NCI-H2227 treated with DMSO at 0.1 percent for 48 hours (cell line): ENCODE data around the gene LILRB3.
A peak's percentile ranks its signal among the peaks of the same experiment; 100 is the strongest.
"Not testable (repeated sequence)": the region's sequence is repeated elsewhere in the genome, so short reads cannot be mapped to it uniquely, and the experiment has no call there.

Source experiments
- DNase-seq: peaks from one replicate; lab custom pipeline; 2025; lab: John Stamatoyannopoulos, UW

The LILRB3 gene

GRCh38 chr19:54222474-54223276 lies at the start of gene LILRB3:
LILRB3 (minus strand) TSS chr19:54223007; CDS start chr19:54222976, 31 bp downstream.
- not testable (repeated sequence) for DNase-seq

- not testable (repeated sequence) for DNase-seq
These were observed 49.4 kb upstream of the LILRB3 start for GRCh38 chr19:54272181-54272580.

- DNase-seq = not testable (repeated sequence)
These were observed 48.8 kb upstream of the LILRB3 start for GRCh38 chr19:54271587-54271986.

GRCh38 chr19:54271106-54271505 lies 48.3 kb upstream of the LILRB3 start:
- no peak for DNase-seq

GRCh38 chr19:54268936-54269335 lies 46.1 kb upstream of the LILRB3 start:
- no peak for DNase-seq

GRCh38 chr19:54266133-54266532 lies 43.3 kb upstream of the LILRB3 start:
- peak; percentile 37 for DNase-seq

- no peak for DNase-seq
These were observed 39.7 kb upstream of the LILRB3 start for GRCh38 chr19:54262470-54262869.

- no peak for DNase-seq
These were observed 39.3 kb upstream of the LILRB3 start for GRCh38 chr19:54262066-54262465.

- DNase-seq = no peak
These were observed 34.3 kb upstream of the LILRB3 start, which contains the start of gene LILRB5 for GRCh38 chr19:54257116-54257480. LILRB5 (minus strand) TSS chr19:54257273; CDS start chr19:54257193, 80 bp downstream.

GRCh38 chr19:54256250-54257115 lies 33.7 kb upstream of the LILRB3 start:
- no peak for DNase-seq

- DNase-seq = no peak
These were observed 32.4 kb upstream of the LILRB3 start for GRCh38 chr19:54255105-54255775.

- DNase-seq = no peak
These were observed 31.5 kb upstream of the LILRB3 start for GRCh38 chr19:54254195-54254906.

GRCh38 chr19:54253331-54254194 lies 30.8 kb upstream of the LILRB3 start:
- no peak for DNase-seq

- DNase-seq = no peak
These were observed 30.0 kb upstream of the LILRB3 start for GRCh38 chr19:54252845-54253244.

GRCh38 chr19:54252243-54252642 lies 29.4 kb upstream of the LILRB3 start:
- no peak for DNase-seq

GRCh38 chr19:54248016-54248601 lies 25.3 kb upstream of the LILRB3 start:
- no peak for DNase-seq

- no peak for DNase-seq
These were observed 24.5 kb upstream of the LILRB3 start for GRCh38 chr19:54247106-54247930.

GRCh38 chr19:54245936-54246335 lies 23.1 kb upstream of the LILRB3 start:
- DNase-seq = no peak

- DNase-seq = not testable (repeated sequence)
These were observed 21.0 kb upstream of the LILRB3 start for GRCh38 chr19:54243809-54244208.
